Immature natural killer cell (primary cell): ENCODE results near the gene C3orf70. TPM values are rescaled to one million over a fixed set of nuclear protein-coding genes. Genes with fewer than 3 reads are reported as not detected.

ENCODE experiments used
- DNase-seq, 3 donors: peaks; one replicate each; pipeline ENCODE4 v3.0.0; 2022; ENCODE audit warnings: mixed read lengths in 1 of 3
- H3K27ac Mint-ChIP-seq, 6 donors: one replicate each; pipeline ENCODE4 v1.8.0; 2020; ENCODE audit warnings: mixed read lengths in 6 of 6, mild to moderate bottlenecking in 5 of 6, inconsistent platforms in 4 of 6, moderate library complexity in 3 of 6
- H3K27me3 Mint-ChIP-seq, 3 donors: one replicate each; pipeline ENCODE4 v1.8.0; 2020 to 2021; ENCODE audit warnings: low read depth in 3 of 3, mild to moderate bottlenecking in 3 of 3, mixed read lengths in 3 of 3, moderate library complexity in 3 of 3, inconsistent platforms in 1 of 3
- H3K36me3 Mint-ChIP-seq, 3 donors: one replicate each; pipeline ENCODE4 v1.8.0; 2020; ENCODE audit warnings: mixed read lengths in 3 of 3, inconsistent platforms in 2 of 3, mild to moderate bottlenecking in 2 of 3
- H3K4me1 Mint-ChIP-seq, 2 donors: one replicate each; pipeline ENCODE4 v1.8.0; 2020; ENCODE audit warnings: inconsistent platforms in 2 of 2, mild to moderate bottlenecking in 2 of 2, mixed read lengths in 2 of 2, moderate library complexity in 1 of 2
- H3K4me3 Mint-ChIP-seq, 5 donors: one replicate each; pipeline ENCODE4 v1.8.0; 2020; ENCODE audit warnings: mild to moderate bottlenecking in 5 of 5, mixed read lengths in 5 of 5, inconsistent platforms in 3 of 5, moderate library complexity in 3 of 5
- H3K9me3 Mint-ChIP-seq, 6 donors: one replicate each; pipeline ENCODE4 v1.8.0; 2020; ENCODE audit warnings: mild to moderate bottlenecking in 6 of 6, mixed read lengths in 6 of 6, inconsistent platforms in 4 of 6, moderate library complexity in 3 of 6
- polyA plus RNA-seq, 3 donors: library from polyadenylated mRNA; unstranded; fragments of 300-500 nt; fragmentation: Illumina TruSeq; gene quantifications; one replicate each; pipeline ENCODE4 v1.2.3, GENCODE V29; 2021

Gene C3orf70
- polyA plus RNA-seq, 3 donors from 2014 or later, result not detected

- Mint-ChIP-seq H3K9me3 (peaks cover 0 to 2% (median 0%) of the 10 kb centered on the region in 6 donors), H3K4me3 (no peak overlapping the region), H3K36me3 (no peaks in the 10 kb centered on the region), H3K4me1 (peaks cover 0 to 1% of the 10 kb centered on the region in 2 donors), H3K27me3 (peaks cover 1 to 8% (median 7%) of the 10 kb centered on the region in 3 donors), H3K27ac (no peak overlapping the region)
- no peak for DNase-seq
Measured at GRCh38 chr3:185162634-185163033, 9.8 kb upstream of the C3orf70 start.

- H3K27me3 Mint-ChIP-seq, result peaks cover 1 to 8% (median 7%) of the 10 kb centered on the region in 3 donors
- no peak overlapping the region for H3K4me3 Mint-ChIP-seq
- H3K27ac Mint-ChIP-seq, result no peak overlapping the region
- H3K36me3 Mint-ChIP-seq, result no peaks in the 10 kb centered on the region
- no peak for DNase-seq
- H3K4me1 Mint-ChIP-seq, result peaks cover 0 to 1% of the 10 kb centered on the region in 2 donors
- peaks cover 0 to 2% (median 0%) of the 10 kb centered on the region in 6 donors for H3K9me3 Mint-ChIP-seq
Measured at GRCh38 chr3:185161761-185162160, 8.9 kb upstream of the C3orf70 start.

GRCh38 chr3:185157347-185157746 lies 4.5 kb upstream of the C3orf70 start:
- H3K4me1 Mint-ChIP-seq, result peaks cover 0 to 3% of the 10 kb centered on the region in 2 donors
- H3K27ac Mint-ChIP-seq, result no peak overlapping the region
- H3K4me3 Mint-ChIP-seq, result no peak overlapping the region
- H3K27me3 Mint-ChIP-seq, result peaks cover 4 to 8% (median 6%) of the 10 kb centered on the region in 3 donors
- H3K9me3 Mint-ChIP-seq, result peaks cover 0 to 5% (median 0%) of the 10 kb centered on the region in 6 donors
- H3K36me3 Mint-ChIP-seq, result no peaks in the 10 kb centered on the region
- DNase-seq, result no peak

GRCh38 chr3:185155678-185156077 lies 2.8 kb upstream of the C3orf70 start:
- peaks cover 0 to 5% (median 0%) of the 10 kb centered on the region in 6 donors for H3K9me3 Mint-ChIP-seq
- no peaks in the 10 kb centered on the region for H3K36me3 Mint-ChIP-seq
- no peak overlapping the region for H3K27ac Mint-ChIP-seq
- H3K4me3 Mint-ChIP-seq, result no peak overlapping the region
- peaks cover 4 to 9% (median 8%) of the 10 kb centered on the region in 3 donors for H3K27me3 Mint-ChIP-seq
- no peak for DNase-seq
- peaks cover 0 to 5% of the 10 kb centered on the region in 2 donors for H3K4me1 Mint-ChIP-seq

- Mint-ChIP-seq H3K27ac (no peak overlapping the region), H3K4me1 (peaks cover 0 to 5% of the 10 kb centered on the region in 2 donors), H3K27me3 (peaks cover 3 to 13% (median 6%) of the 10 kb centered on the region in 3 donors), H3K4me3 (no peak overlapping the region), H3K9me3 (peaks cover 0 to 5% (median 0%) of the 10 kb centered on the region in 6 donors), H3K36me3 (no peaks in the 10 kb centered on the region)
- DNase-seq, result no peak
Measured at GRCh38 chr3:185153861-185154629, 1.2 kb upstream of the C3orf70 start.

GRCh38 chr3:185153171-185153771 lies 411 bp upstream of the C3orf70 start:
- Mint-ChIP-seq H3K9me3 (peaks cover 0 to 2% (median 0%) of the 10 kb centered on the region in 6 donors), H3K27ac (no peak overlapping the region), H3K4me3 (peak overlapping the region; percentile 70 to 86 (median 83)), H3K36me3 (no peaks in the 10 kb centered on the region), H3K27me3 (peaks cover 3 to 13% (median 6%) of the 10 kb centered on the region in 3 donors), H3K4me1 (peaks cover 0 to 5% of the 10 kb centered on the region in 2 donors)
- DNase-seq, result peak in 1 of 3 donors; percentile 1

- H3K4me3 Mint-ChIP-seq, result peak overlapping the region; percentile 57 to 81 (median 74)
- H3K9me3 Mint-ChIP-seq, result peaks cover 0 to 2% (median 0%) of the 10 kb centered on the region in 6 donors
- H3K27me3 Mint-ChIP-seq, result peaks cover 3 to 13% (median 6%) of the 10 kb centered on the region in 3 donors
- DNase-seq, result no peak
- no peak overlapping the region for H3K27ac Mint-ChIP-seq
- peaks cover 0 to 5% of the 10 kb centered on the region in 2 donors for H3K4me1 Mint-ChIP-seq
- no peaks in the 10 kb centered on the region for H3K36me3 Mint-ChIP-seq
Measured at GRCh38 chr3:185151964-185152409, 873 bp downstream of the C3orf70 start.

- H3K9me3 Mint-ChIP-seq, result peaks cover 0 to 2% (median 0%) of the 10 kb centered on the region in 6 donors
- no peak for DNase-seq
- peak overlapping the region in 4 of 5 donors; percentile 11 to 81 (median 54) for H3K4me3 Mint-ChIP-seq
- peaks cover 0 to 5% of the 10 kb centered on the region in 2 donors for H3K4me1 Mint-ChIP-seq
- H3K27me3 Mint-ChIP-seq, result peaks cover 3 to 13% (median 6%) of the 10 kb centered on the region in 3 donors
- H3K36me3 Mint-ChIP-seq, result no peaks in the 10 kb centered on the region
- H3K27ac Mint-ChIP-seq, result no peak overlapping the region
Measured at GRCh38 chr3:185151101-185151963, 1.5 kb downstream of the C3orf70 start.

- no peak overlapping the region for H3K4me3 Mint-ChIP-seq
Measured at GRCh38 chr3:185150561-185150960, 2.3 kb downstream of the C3orf70 start.

GRCh38 chr3:185149591-185149990 lies 3.3 kb downstream of the C3orf70 start:
- Mint-ChIP-seq H3K9me3 (peaks cover 0 to 2% (median 0%) of the 10 kb centered on the region in 6 donors), H3K27ac (no peak overlapping the region), H3K36me3 (no peaks in the 10 kb centered on the region), H3K27me3 (peaks cover 3 to 13% (median 6%) of the 10 kb centered on the region in 3 donors), H3K4me3 (no peak overlapping the region), H3K4me1 (peaks cover 0 to 5% of the 10 kb centered on the region in 2 donors)
- DNase-seq, result no peak

More at GRCh38 chr3:185150561-185150960, 2.3 kb downstream of the C3orf70 start:
- Mint-ChIP-seq H3K36me3 (no peaks in the 10 kb centered on the region), H3K9me3 (peaks cover 0 to 2% (median 0%) of the 10 kb centered on the region in 6 donors), H3K27me3 (peaks cover 3 to 13% (median 6%) of the 10 kb centered on the region in 3 donors), H3K4me1 (peaks cover 0 to 5% of the 10 kb centered on the region in 2 donors), H3K27ac (no peak overlapping the region)
- DNase-seq, result no peak

- Mint-ChIP-seq H3K36me3 (no peaks in the 10 kb centered on the region), H3K4me3 (no peak overlapping the region)
Measured at GRCh38 chr3:185145511-185145910, 7.3 kb downstream of the C3orf70 start.

GRCh38 chr3:185144784-185145183 lies 8.1 kb downstream of the C3orf70 start:
- Mint-ChIP-seq H3K36me3 (no peaks in the 10 kb centered on the region), H3K4me3 (no peak overlapping the region), H3K9me3 (no peaks in the 10 kb centered on the region), H3K27ac (no peak overlapping the region), H3K27me3 (peaks cover 0 to 4% (median 4%) of the 10 kb centered on the region in 3 donors), H3K4me1 (no peaks in the 10 kb centered on the region)
- no peak for DNase-seq

More at GRCh38 chr3:185145511-185145910, 7.3 kb downstream of the C3orf70 start:
- DNase-seq, result no peak
- peaks cover 0 to 4% (median 4%) of the 10 kb centered on the region in 3 donors for H3K27me3 Mint-ChIP-seq
- no peaks in the 10 kb centered on the region for H3K9me3 Mint-ChIP-seq
- H3K27ac Mint-ChIP-seq, result no peak overlapping the region
- H3K4me1 Mint-ChIP-seq, result no peaks in the 10 kb centered on the region

GRCh38 chr3:185137821-185138220 lies 15.0 kb downstream of the C3orf70 start:
- Mint-ChIP-seq H3K27me3 (peaks cover 0 to 17% (median 7%) of the 10 kb centered on the region in 3 donors), H3K9me3 (no peaks in the 10 kb centered on the region), H3K36me3 (peaks cover 0 to 3% (median 0%) of the 10 kb centered on the region in 3 donors), H3K27ac (no peak overlapping the region), H3K4me1 (no peaks in the 10 kb centered on the region), H3K4me3 (no peak overlapping the region)
- no peak for DNase-seq
